Natural killer cell (primary cell): ENCODE results near the gene ADAMTSL1. TPM values are rescaled to one million over a fixed set of nuclear protein-coding genes. Genes with fewer than 3 reads are reported as not detected.

Experiments
- ATAC-seq, 3 donors: fragments of 150-1000 bp in 2 of 3; fragments of 200-7000 bp in 1 of 3; cut with Tn5 transposase; 1 replicate in 1 of 3; 2 replicates in 2 of 3; pipeline ENCODE4 v1.10.0; 2021; ENCODE audit warnings: mild to moderate bottlenecking in 2 of 3, moderate library complexity in 2 of 3
- DNase-seq, 2 donors: peaks; one replicate each; pipeline versions ENCODE4 v3.0.0 to v3.0.0-alpha.2; 2013 to 2021; ENCODE audit warnings: mixed read lengths in 1 of 2
- H3K27ac ChIP-seq: one replicate; pipeline ENCODE4 v1.5.1; 2013; ENCODE audit warnings: mild to moderate bottlenecking, low read length
- H3K27me3 ChIP-seq: one replicate; pipeline ENCODE4 v1.6.1; 2013; ENCODE audit warnings: low read length; ENCODE audit not compliant: control insufficient read depth, insufficient read depth
- H3K36me3 ChIP-seq: one replicate; pipeline ENCODE4 v1.6.1; 2013; ENCODE audit warnings: low read length; ENCODE audit not compliant: control insufficient read depth, insufficient read depth
- H3K4me1 ChIP-seq: one replicate; pipeline ENCODE4 v1.6.1; 2013; ENCODE audit warnings: low read length; ENCODE audit not compliant: control insufficient read depth, insufficient read depth
- H3K4me3 ChIP-seq: one replicate; pipeline ENCODE4 v1.5.1; 2013; ENCODE audit warnings: low read length
- H3K9me3 ChIP-seq: one replicate; pipeline ENCODE4 v1.6.1; 2013; ENCODE audit warnings: low read length; ENCODE audit not compliant: control insufficient read depth, insufficient read depth
- H3K27ac Mint-ChIP-seq, 2 donors: one replicate each; pipeline ENCODE4 v1.8.0; 2022; ENCODE audit warnings: mild to moderate bottlenecking in 2 of 2, mixed read lengths in 2 of 2, moderate library complexity in 1 of 2
- H3K27me3 Mint-ChIP-seq, 2 donors: one replicate each; pipeline ENCODE4 v1.8.0; 2022; ENCODE audit warnings: low read depth in 2 of 2, mixed read lengths in 2 of 2
- H3K36me3 Mint-ChIP-seq: one replicate; pipeline ENCODE4 v1.8.0; 2022; ENCODE audit warnings: mixed read lengths
- H3K4me1 Mint-ChIP-seq, 2 donors: one replicate each; pipeline ENCODE4 v1.8.0; 2022; ENCODE audit warnings: mixed read lengths in 2 of 2
- H3K4me3 Mint-ChIP-seq: one replicate; pipeline ENCODE4 v1.8.0; 2022; ENCODE audit warnings: mild to moderate bottlenecking, moderate library complexity, mixed read lengths
- H3K9me3 Mint-ChIP-seq, 2 donors: one replicate each; pipeline ENCODE4 v1.8.0; 2022; ENCODE audit warnings: mixed read lengths in 2 of 2
- CTCF ChIP-seq: fragments of 200-600 bp; IDR thresholded peaks from one replicate; pipeline ENCODE4 v1.8.0; 2022; ENCODE audit warnings: antibody characterized with exemption
- WGBS: methylation state at CpG from one replicate; pipeline ENCODE4 v1.1.7; 2013; ENCODE audit warnings: missing lambda C conversion rate; ENCODE audit not compliant: insufficient coverage; 5-methylcytosine and 5-hydroxymethylcytosine counted together
- intact Hi-C: fragments of 100-400 bp; cut with micrococcal nuclease; formaldehyde crosslinking; loops from one replicate; pipeline ENCODE4 v1.14.2; 2022
- total RNA-seq, 4 donors: library from RNA; stranded (reverse); fragments of 120-200 nt in 1 of 4; gene quantifications; one replicate each; pipeline versions ENCODE4 v1.2.3 to v1.2.4, GENCODE V29; 2013 to 2022

Gene ADAMTSL1
- total RNA-seq, 3 donors from 2014 or later (not counting 1 experiment from before 2014, with no cell fraction given) = not detected

GRCh38 chr9:18550286-18550685 lies 76.3 kb downstream of the ADAMTSL1 start:
- Histone ChIP-seq H3K36me3 (no peaks in the 10 kb centered on the region), H3K27me3 (no peaks in the 10 kb centered on the region), H3K4me1 (no peaks in the 10 kb centered on the region), H3K9me3 (no peaks in the 10 kb centered on the region), H3K27ac (no peak overlapping the region), H3K4me3 (no peak overlapping the region)
- Mint-ChIP-seq H3K27ac (no peak overlapping the region), H3K4me1 (no peaks in the 10 kb centered on the region), H3K9me3 (peaks cover 6 to 9% of the 10 kb centered on the region in 2 donors), H3K27me3 (no peaks in the 10 kb centered on the region), H3K36me3 (no peaks in the 10 kb centered on the region), H3K4me3 (no peak overlapping the region)
- 81% methylated on average over 5 of the region's 5 CpGs for WGBS
- intact Hi-C loops = no loop called here
- ATAC-seq (no peak), DNase-seq (no peak)
- no peak for TF ChIP-seq CTCF

- no peaks in the 10 kb centered on the region for H3K36me3 ChIP-seq
- TF ChIP-seq CTCF = no peak
- no peak overlapping the region for H3K4me3 ChIP-seq
- Mint-ChIP-seq H3K36me3 (no peaks in the 10 kb centered on the region), H3K27me3 (no peaks in the 10 kb centered on the region), H3K4me1 (no peaks in the 10 kb centered on the region), H3K27ac (no peak overlapping the region), H3K9me3 (peaks cover 6 to 11% of the 10 kb centered on the region in 2 donors), H3K4me3 (no peak overlapping the region)
- DNase-seq = no peak
- H3K9me3 ChIP-seq = no peaks in the 10 kb centered on the region
- no peaks in the 10 kb centered on the region for H3K4me1 ChIP-seq
- no peaks in the 10 kb centered on the region for H3K27me3 ChIP-seq
- intact Hi-C loops = no loop called here
- WGBS = 91% methylated on average over 4 of the region's 6 CpGs
- no peak overlapping the region for H3K27ac ChIP-seq
- ATAC-seq = no peak
Measured at GRCh38 chr9:18554244-18554643, 80.3 kb downstream of the ADAMTSL1 start.

GRCh38 chr9:18555105-18555883 lies 81.3 kb downstream of the ADAMTSL1 start:
- WGBS = 69% methylated on average over 5 of the region's 5 CpGs
- TF ChIP-seq CTCF = no peak
- no peaks in the 10 kb centered on the region for H3K36me3 ChIP-seq
- DNase-seq = no peak
- no peaks in the 10 kb centered on the region for H3K4me1 ChIP-seq
- Mint-ChIP-seq H3K27me3 (no peaks in the 10 kb centered on the region), H3K27ac (no peak overlapping the region), H3K4me1 (no peaks in the 10 kb centered on the region), H3K4me3 (no peak overlapping the region), H3K9me3 (peaks cover 6 to 11% of the 10 kb centered on the region in 2 donors), H3K36me3 (no peaks in the 10 kb centered on the region)
- intact Hi-C loops = no loop called here
- H3K27ac ChIP-seq = no peak overlapping the region
- no peak for ATAC-seq
- H3K4me3 ChIP-seq = no peak overlapping the region
- H3K27me3 ChIP-seq = no peaks in the 10 kb centered on the region
- H3K9me3 ChIP-seq = no peaks in the 10 kb centered on the region
